Stimulated activated CD8-positive, alpha-beta memory T cell treated with anti-CD3 and anti-CD28 coated beads, Interleukin-4, amount 100 ng/mL, for 4 hours (primary cell): ENCODE results near the gene FAM53C.
A peak's percentile ranks its signal among the peaks of the same experiment; 100 is the strongest.
"Not testable (repeated sequence)": the region's sequence is repeated elsewhere in the genome, so short reads cannot be mapped to it uniquely, and the experiment has no call there.

Experiments used
- DNase-seq, 2 donors: peaks; one replicate each; pipeline ENCODE4 v3.0.0-alpha.2; 2020; ENCODE audit warnings: low read depth in 2 of 2, low spot score in 1 of 2

FAM53C gene

GRCh38 chr5:138337685-138338410 lies at the start of gene FAM53C:
Gene FAM53C, plus strand, starts transcription at chr5:138338266. Its CDS starts 3,070 bp downstream, at chr5:138341336.
- DNase-seq = peak; percentile 80

DNA sequence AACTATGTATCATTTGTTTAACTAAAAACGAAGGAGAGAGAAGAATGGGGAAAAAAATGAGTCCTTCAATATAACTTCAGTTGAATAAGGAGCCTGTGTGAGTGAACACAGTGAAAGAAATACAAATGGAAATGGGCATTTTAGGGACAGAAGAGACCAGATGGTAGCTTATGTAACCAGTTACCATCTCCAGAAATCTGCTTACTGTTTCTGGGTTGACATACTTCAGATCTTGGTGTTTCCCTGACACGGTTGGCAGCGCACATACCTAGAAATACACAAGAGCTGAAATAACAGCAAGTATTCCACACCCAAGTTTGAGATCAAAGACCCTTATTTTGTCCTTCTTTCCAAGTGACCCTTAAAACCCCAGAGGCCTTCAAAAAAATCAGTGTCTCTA lies 48.8 kb upstream of the FAM53C start:
- DNase-seq = no peak

- DNase-seq = no peak
Observed at GRCh38 chr5:138303372-138303771, 34.7 kb upstream of the FAM53C start.

GRCh38 chr5:138305797-138306196 lies 32.3 kb upstream of the FAM53C start:
- DNase-seq = no peak

DNA sequence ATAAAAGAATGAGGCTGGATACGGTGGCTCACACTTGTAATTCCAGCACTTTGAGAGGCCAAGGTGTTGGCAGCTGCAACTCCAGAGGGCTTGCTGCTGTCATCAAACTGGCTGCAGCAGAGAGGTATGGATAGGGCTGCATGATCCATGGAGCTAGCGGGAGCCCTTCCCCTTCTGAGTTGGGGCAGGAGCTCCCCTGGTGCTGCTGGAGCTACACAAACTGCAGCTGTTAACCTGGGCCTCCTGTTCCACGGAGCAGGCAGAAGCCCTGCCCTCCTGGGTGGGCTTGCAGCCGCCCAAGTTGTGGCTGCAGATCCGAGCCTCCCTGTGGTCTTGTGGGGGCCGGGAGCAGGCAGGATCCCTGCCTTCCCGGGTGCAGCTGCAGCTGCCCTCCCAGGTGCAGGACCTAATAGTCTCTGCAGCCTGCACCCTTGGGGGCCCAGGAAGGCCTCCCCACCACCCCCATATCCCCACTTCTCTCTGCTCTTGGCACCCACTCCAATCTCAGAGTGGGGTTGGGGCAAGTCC lies 22.3 kb upstream of the FAM53C start:
- DNase-seq = no peak

- DNase-seq = no peak
Observed at GRCh38 chr5:138316355-138316754, 21.7 kb upstream of the FAM53C start.

- not testable (repeated sequence) for DNase-seq
Observed at GRCh38 chr5:138318211-138318610, 19.9 kb upstream of the FAM53C start.

- no peak for DNase-seq
Observed at GRCh38 chr5:138330813-138331448, 7.1 kb upstream of the FAM53C start.

DNA sequence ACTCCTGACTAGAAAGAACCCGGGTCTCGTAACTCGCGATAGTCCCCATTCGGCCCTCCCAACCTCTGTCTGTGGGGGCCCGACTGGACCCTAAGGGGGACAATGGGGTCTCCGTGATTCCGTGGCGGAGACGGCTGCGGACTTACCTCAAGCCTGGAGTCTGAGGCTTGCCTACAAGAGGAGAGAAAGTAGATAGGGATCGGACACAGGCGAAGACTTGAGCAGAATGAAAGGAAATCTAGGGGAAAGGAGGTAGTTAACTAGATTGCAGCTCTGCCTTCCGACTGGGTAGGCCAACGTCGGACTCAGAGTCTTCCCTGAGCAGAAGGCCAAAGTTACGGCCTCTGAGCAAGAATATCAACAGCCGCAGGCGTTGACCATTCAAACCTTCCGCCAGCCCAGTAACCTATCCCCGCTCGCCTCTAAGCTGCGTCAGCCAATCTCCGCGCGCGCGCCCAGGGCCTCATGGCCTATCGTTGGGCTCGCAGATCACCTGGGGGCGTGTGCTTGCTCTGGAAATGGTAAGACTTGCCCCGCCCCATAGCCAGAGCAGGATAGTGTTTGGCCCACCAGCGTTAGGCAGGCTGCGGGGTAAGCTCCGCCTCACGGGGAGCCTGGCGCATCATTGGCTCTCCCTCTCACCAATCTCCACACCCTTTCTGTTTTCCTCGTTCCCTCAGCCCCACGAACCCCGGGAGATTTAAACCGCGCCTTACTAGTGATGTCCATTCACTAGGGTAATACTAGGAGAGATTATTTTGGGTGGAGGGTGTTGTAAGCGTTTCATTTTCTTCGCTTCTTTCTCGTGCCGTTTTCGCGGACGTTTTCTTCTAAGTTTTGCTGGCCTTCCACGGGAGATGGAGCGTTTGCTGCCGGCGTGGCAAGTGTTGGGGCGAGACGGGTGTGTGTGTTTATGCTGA lies 6.4 kb upstream of the FAM53C start, which contains the start of gene CDC25C:
Gene CDC25C, minus strand, starts transcription at position 356 of the 920 bp plus-strand sequence. CDS start 624 bp downstream, outside the sequence.
- peak; percentile 92 to 95 for DNase-seq

- no peak for DNase-seq
Observed at GRCh38 chr5:138334867-138335447, 3.1 kb upstream of the FAM53C start.

GRCh38 chr5:138336952-138337684 lies 948 bp upstream of the FAM53C start:
- DNase-seq = no peak

GRCh38 chr5:138338411-138339090 lies 485 bp downstream of the FAM53C start:
- no peak for DNase-seq

- DNase-seq = no peak
Observed at GRCh38 chr5:138339091-138339456, 1.0 kb downstream of the FAM53C start.

- no peak for DNase-seq
Observed at GRCh38 chr5:138339464-138339863, 1.4 kb downstream of the FAM53C start.

GRCh38 chr5:138340008-138340407 lies 1.9 kb downstream of the FAM53C start:
- no peak for DNase-seq

DNA sequence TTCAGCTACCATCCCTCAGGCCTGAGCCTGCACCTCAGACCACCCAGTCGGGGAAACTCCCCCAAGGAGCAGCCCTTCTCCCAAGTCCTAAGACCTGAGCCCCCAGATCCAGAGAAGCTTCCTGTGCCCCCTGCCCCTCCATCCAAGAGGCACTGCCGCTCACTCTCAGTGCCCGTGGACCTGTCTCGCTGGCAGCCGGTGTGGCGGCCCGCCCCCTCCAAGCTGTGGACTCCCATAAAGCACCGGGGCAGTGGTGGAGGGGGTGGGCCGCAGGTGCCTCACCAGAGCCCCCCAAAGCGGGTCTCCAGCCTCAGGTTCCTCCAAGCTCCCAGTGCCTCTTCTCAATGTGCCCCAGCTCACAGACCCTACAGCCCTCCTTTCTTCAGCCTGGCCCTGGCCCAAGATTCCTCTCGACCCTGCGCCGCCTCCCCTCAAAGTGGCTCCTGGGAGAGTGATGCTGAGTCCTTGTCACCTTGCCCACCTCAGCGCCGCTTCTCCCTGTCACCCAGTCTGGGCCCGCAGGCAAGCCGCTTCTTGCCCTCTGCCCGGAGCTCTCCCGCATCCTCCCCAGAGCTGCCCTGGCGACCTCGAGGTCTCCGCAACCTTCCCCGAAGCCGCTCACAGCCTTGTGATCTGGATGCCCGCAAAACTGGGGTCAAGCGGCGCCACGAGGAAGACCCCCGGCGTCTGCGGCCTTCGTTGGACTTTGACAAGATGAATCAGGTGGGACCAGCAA lies 7.0 kb downstream of the FAM53C start:
- no peak for DNase-seq

GRCh38 chr5:138346889-138347288 lies 8.8 kb downstream of the FAM53C start:
- DNase-seq = no peak

DNA sequence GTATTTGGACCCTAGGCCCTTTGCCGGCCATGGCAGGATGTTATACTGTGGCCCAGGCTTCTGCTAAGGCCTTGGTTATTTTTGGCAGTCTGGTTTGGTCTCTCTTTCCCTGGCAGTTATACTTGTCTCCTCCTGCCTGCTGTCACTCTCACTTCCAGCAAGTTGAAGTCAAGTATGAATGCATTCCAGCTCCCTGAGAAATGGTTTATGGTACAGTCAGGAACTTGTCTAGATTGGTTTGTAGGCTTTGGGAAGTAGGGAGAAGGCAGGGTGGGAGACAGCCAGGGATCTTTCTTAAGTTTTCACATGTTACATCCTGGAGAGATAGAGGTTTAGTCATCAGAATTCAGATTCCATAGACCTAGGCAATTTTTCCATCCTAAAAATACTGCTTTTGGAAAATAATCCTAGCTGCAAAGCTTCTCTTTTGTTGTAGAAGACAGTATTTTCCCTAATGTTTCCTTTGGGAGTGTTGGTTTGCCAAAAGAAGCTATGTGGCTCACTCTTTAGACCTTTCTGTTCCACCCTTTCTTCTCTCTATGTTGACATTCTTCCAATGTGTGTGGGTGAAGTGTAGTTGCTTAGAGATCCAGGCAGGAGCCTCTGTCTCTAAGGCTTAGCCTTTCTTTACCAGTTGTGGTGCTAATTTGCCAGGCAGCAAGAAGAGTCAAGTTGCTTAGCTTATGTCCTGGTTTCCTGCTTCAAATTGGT lies 11.9 kb downstream of the FAM53C start:
- DNase-seq = no peak

DNA sequence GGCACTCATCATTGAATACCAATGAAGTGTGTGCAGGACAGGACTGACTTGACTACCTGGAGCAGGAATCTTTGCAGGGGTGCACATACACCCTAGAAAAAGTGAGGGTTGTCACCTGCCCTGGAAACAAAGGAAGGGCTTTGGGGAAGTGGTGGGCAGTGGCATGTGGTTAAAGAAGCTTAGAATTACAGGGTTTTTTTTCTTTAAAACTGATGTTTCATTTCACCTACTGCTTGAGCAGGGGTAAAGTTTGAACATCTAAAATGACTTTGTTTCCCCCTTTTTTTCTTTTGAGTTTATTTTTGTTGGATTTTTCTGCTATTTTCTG lies 12.5 kb downstream of the FAM53C start:
- DNase-seq = no peak
